ENCODE results near the gene UBA52. TPM values are rescaled to one million over a fixed set of nuclear protein-coding genes. Genes with fewer than 3 reads are reported as not detected.

UBA52 gene
- total and polyA plus RNA-seq, 2 of the 13 experiments (the other 11 are each of a cell fraction or from before 2014, with no cell fraction given): 959 to 1,782 TPM

DNA sequence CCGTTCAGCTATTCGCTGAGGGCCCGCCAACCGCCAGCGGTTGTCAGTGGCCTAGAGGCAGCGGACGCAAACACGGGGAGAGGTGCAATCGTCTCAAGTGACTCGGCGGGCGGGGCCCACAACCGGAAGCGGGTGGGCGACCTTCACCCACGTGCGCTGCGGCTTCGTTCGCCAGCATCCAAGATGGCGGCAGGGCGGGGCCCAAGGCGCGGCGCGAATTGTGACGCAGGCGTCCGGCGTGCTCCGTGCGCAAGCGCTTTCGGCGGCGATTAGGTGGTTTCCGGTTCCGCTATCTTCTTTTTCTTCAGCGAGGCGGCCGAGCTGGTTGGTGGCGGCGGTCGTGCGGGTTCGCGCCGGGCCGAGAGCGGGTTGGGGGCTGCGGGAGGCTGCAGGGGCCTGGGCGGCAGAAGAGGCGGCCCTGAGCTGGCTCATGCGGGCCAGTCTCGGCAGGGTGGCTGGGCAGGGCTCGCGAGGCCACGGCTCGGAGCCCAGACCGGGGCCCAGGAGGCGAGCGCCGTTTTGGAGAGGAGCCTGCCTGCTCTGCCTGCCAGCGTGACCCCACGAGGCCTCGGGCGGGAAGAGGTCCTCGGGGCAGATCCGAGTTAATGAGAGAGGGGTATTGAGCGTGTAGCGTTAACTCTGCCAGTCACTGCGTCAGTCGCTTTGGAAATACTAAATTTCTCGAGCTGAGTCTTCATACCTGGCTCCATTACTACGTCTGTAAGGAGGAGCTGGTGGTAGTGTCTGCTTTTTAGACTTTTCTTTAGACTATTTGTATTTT lies at the start of gene UBA52 (continued):
- TF ChIP-seq SP4 (CRISPR knock-in tag; IDR thresholded peaks at IDR 0.05) (peak; percentile 99), GATA4 (IDR thresholded peaks at IDR 0.05; ENCODE audit: borderline replicate concordance, low read depth) (no peak), TGIF2 (CRISPR knock-in tag; IDR thresholded peaks at IDR 0.05) (peak; percentile 74), ZNF460 (CRISPR knock-in tag; IDR thresholded peaks at IDR 0.05; ENCODE audit: borderline replicate concordance) (no peak; the same call in 1 of the 2 replicates), ZNF570 (CRISPR knock-in tag; IDR thresholded peaks at IDR 0.05; ENCODE audit: borderline replicate concordance) (no peak), YEATS4 (CRISPR knock-in tag; IDR thresholded peaks at IDR 0.05; ENCODE audit: borderline replicate concordance) (peak; percentile 99), ZNF891 (CRISPR knock-in tag; IDR thresholded peaks at IDR 0.05) (peak; percentile 70), KMT2B (CRISPR knock-in tag; IDR thresholded peaks at IDR 0.05) (peak; percentile 84; the same call in 1 of the 2 replicates), PRPF4 (IDR thresholded peaks at IDR 0.05; ENCODE audit: low read depth, low read length, poor library complexity, severe bottlenecking) (no peak), PLRG1 (conservative IDR thresholded peaks at IDR 0.05) (no peak), ZNF484 (CRISPR knock-in tag; IDR thresholded peaks at IDR 0.05; ENCODE audit: borderline replicate concordance, low read depth) (no peak; the same call in 1 of the 2 replicates), EEA1 (CRISPR knock-in tag; IDR thresholded peaks at IDR 0.05; ENCODE audit: borderline replicate concordance) (0 out of 2 replicates have a peak, but pooled peaks have one; percentile 22), GABPB1 (CRISPR knock-in tag; IDR thresholded peaks at IDR 0.05) (peak; percentile 99), ZNF724P (CRISPR knock-in tag; IDR thresholded peaks at IDR 0.05; ENCODE audit: borderline replicate concordance) (no peak), ZSCAN31 (CRISPR knock-in tag; IDR thresholded peaks at IDR 0.05; ENCODE audit: low read depth) (peak; percentile 76; the same call in 1 of the 2 replicates), TCF7 (IDR thresholded peaks at IDR 0.05; ENCODE audit: low read depth) (no peak), ZNF720 (CRISPR knock-in tag; IDR thresholded peaks at IDR 0.05) (no peak), ARNT (IDR thresholded peaks at IDR 0.05) (no peak)
- TF ChIP-seq, protein P1, sequence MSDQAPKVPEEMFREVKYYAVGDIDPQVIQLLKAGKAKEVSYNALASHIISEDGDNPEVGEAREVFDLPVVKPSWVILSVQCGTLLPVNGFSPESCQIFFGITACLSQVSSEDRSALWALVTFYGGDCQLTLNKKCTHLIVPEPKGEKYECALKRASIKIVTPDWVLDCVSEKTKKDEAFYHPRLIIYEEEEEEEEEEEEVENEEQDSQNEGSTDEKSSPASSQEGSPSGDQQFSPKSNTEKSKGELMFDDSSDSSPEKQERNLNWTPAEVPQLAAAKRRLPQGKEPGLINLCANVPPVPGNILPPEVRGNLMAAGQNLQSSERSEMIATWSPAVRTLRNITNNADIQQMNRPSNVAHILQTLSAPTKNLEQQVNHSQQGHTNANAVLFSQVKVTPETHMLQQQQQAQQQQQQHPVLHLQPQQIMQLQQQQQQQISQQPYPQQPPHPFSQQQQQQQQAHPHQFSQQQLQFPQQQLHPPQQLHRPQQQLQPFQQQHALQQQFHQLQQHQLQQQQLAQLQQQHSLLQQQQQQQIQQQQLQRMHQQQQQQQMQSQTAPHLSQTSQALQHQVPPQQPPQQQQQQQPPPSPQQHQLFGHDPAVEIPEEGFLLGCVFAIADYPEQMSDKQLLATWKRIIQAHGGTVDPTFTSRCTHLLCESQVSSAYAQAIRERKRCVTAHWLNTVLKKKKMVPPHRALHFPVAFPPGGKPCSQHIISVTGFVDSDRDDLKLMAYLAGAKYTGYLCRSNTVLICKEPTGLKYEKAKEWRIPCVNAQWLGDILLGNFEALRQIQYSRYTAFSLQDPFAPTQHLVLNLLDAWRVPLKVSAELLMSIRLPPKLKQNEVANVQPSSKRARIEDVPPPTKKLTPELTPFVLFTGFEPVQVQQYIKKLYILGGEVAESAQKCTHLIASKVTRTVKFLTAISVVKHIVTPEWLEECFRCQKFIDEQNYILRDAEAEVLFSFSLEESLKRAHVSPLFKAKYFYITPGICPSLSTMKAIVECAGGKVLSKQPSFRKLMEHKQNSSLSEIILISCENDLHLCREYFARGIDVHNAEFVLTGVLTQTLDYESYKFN (CRISPR knock-in tag; conservative IDR thresholded peaks at IDR 0.05): peak; percentile 65
- TF ChIP-seq, protein P2, sequence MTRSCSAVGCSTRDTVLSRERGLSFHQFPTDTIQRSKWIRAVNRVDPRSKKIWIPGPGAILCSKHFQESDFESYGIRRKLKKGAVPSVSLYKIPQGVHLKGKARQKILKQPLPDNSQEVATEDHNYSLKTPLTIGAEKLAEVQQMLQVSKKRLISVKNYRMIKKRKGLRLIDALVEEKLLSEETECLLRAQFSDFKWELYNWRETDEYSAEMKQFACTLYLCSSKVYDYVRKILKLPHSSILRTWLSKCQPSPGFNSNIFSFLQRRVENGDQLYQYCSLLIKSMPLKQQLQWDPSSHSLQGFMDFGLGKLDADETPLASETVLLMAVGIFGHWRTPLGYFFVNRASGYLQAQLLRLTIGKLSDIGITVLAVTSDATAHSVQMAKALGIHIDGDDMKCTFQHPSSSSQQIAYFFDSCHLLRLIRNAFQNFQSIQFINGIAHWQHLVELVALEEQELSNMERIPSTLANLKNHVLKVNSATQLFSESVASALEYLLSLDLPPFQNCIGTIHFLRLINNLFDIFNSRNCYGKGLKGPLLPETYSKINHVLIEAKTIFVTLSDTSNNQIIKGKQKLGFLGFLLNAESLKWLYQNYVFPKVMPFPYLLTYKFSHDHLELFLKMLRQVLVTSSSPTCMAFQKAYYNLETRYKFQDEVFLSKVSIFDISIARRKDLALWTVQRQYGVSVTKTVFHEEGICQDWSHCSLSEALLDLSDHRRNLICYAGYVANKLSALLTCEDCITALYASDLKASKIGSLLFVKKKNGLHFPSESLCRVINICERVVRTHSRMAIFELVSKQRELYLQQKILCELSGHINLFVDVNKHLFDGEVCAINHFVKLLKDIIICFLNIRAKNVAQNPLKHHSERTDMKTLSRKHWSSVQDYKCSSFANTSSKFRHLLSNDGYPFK (CRISPR knock-in tag; IDR thresholded peaks at IDR 0.05; ENCODE audit: borderline replicate concordance): peak; percentile 90
- TF ChIP-seq, protein P3, sequence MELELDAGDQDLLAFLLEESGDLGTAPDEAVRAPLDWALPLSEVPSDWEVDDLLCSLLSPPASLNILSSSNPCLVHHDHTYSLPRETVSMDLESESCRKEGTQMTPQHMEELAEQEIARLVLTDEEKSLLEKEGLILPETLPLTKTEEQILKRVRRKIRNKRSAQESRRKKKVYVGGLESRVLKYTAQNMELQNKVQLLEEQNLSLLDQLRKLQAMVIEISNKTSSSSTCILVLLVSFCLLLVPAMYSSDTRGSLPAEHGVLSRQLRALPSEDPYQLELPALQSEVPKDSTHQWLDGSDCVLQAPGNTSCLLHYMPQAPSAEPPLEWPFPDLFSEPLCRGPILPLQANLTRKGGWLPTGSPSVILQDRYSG (CRISPR knock-in tag; IDR thresholded peaks at IDR 0.05): no peak; the same call in 1 of the 2 replicates
